Stimulated activated CD4-positive, alpha-beta T cell treated with anti-CD3 and anti-CD28 coated beads, TNF-alpha, amount 100 ng/mL, for 24 hours (primary cell): ENCODE data around the gene SEMG2.
A peak's percentile ranks its signal among the peaks of the same experiment; 100 is the strongest.

ENCODE experiments used
- DNase-seq, 3 experiments: peaks; one replicate each; pipeline ENCODE4 v3.0.0-alpha.2; 2020; ENCODE audit warnings: low read depth in 3 of 3

The SEMG2 gene

GRCh38 chr20:45229264-45230056 lies 8.3 kb downstream of the SEMG2 start:
- DNase-seq = peak; percentile 5 to 67 (median 18)

GRCh38 chr20:45230631-45231030 lies 9.5 kb downstream of the SEMG2 start:
- no peak for DNase-seq

GRCh38 chr20:45235995-45236394 lies 14.8 kb downstream of the SEMG2 start:
- DNase-seq = peak in 1 of 3 experiments; percentile 7

GRCh38 chr20:45238139-45238538 lies 17.0 kb downstream of the SEMG2 start:
- no peak for DNase-seq

- no peak for DNase-seq
Measured at GRCh38 chr20:45246109-45246508, 24.9 kb downstream of the SEMG2 start.

- DNase-seq = no peak
Measured at GRCh38 chr20:45247865-45248264, 26.7 kb downstream of the SEMG2 start.

- no peak for DNase-seq
Measured at GRCh38 chr20:45248609-45249008, 27.4 kb downstream of the SEMG2 start.

- no peak for DNase-seq
Measured at GRCh38 chr20:45251884-45252560, 30.8 kb downstream of the SEMG2 start.

- no peak for DNase-seq
Measured at GRCh38 chr20:45253261-45253660, 32.1 kb downstream of the SEMG2 start.

- DNase-seq = no peak
Measured at GRCh38 chr20:45254383-45255262, 33.5 kb downstream of the SEMG2 start, which contains the start of gene SLPI. Gene SLPI, minus strand, starts transcription at chr20:45254564. Its CDS starts 21 bp downstream, at chr20:45254543.

GRCh38 chr20:45257161-45257560 lies 36.0 kb downstream of the SEMG2 start:
- no peak for DNase-seq

- no peak for DNase-seq
Measured at GRCh38 chr20:45257711-45258110, 36.5 kb downstream of the SEMG2 start.

- no peak for DNase-seq
Measured at GRCh38 chr20:45258259-45258658, 37.1 kb downstream of the SEMG2 start.

- DNase-seq = no peak
Measured at GRCh38 chr20:45258664-45259063, 37.5 kb downstream of the SEMG2 start.

- DNase-seq = no peak
Measured at GRCh38 chr20:45263556-45264266, 42.5 kb downstream of the SEMG2 start.

- DNase-seq = no peak
Measured at GRCh38 chr20:45266977-45267376, 45.8 kb downstream of the SEMG2 start.

GRCh38 chr20:45268531-45268930 lies 47.4 kb downstream of the SEMG2 start:
- no peak for DNase-seq

GRCh38 chr20:45269056-45269455 lies 47.9 kb downstream of the SEMG2 start:
- no peak for DNase-seq

GRCh38 chr20:45269754-45270270 lies 48.6 kb downstream of the SEMG2 start:
- DNase-seq = no peak
